ENCODE measurements around the gene PDXP.
A peak's percentile ranks its signal among the peaks of the same experiment; 100 is the strongest.

PDXP gene

GRCh38 chr22:37643225-37643847, 15.2 kb upstream of the PDXP start:
- Histone ChIP-seq H3K9me3 (ENCODE audit: severe bottlenecking) (no peaks in the 10 kb centered on the region), H3K27ac (no peak overlapping the region), H3K27me3 (ENCODE audit: insufficient read depth, low read depth, severe bottlenecking) (no peaks in the 10 kb centered on the region), H3K4me3 (ENCODE audit: low read depth, low read length) (no peak overlapping the region), H3K36me3 (peaks cover 9% of the 10 kb centered on the region)
- TF ChIP-seq CTCF (IDR thresholded peaks at IDR 0.05; ENCODE audit: low read depth, low read length): peak; percentile 87
- DNase-seq: peak; percentile 85

GRCh38 chr22:37647317-37647716, 11.2 kb upstream of the PDXP start:
- Histone ChIP-seq H3K36me3 (peaks cover 16% of the 10 kb centered on the region), H3K27ac (no peak overlapping the region), H3K4me3 (ENCODE audit: low read depth, low read length) (no peak overlapping the region), H3K9me3 (ENCODE audit: severe bottlenecking) (no peaks in the 10 kb centered on the region), H3K27me3 (ENCODE audit: insufficient read depth, low read depth, severe bottlenecking) (no peaks in the 10 kb centered on the region)
- no peak for TF ChIP-seq CTCF (IDR thresholded peaks at IDR 0.05; ENCODE audit: low read depth, low read length)
- DNase-seq: no peak

- H3K4me3 ChIP-seq (ENCODE audit: low read depth, low read length): no peak overlapping the region
- no peak for TF ChIP-seq CTCF (IDR thresholded peaks at IDR 0.05; ENCODE audit: low read depth, low read length)
- no peak for DNase-seq
- H3K36me3 ChIP-seq: peaks cover 16% of the 10 kb centered on the region
- H3K27ac ChIP-seq: no peak overlapping the region
- H3K9me3 ChIP-seq (ENCODE audit: severe bottlenecking): no peaks in the 10 kb centered on the region
- H3K27me3 ChIP-seq (ENCODE audit: insufficient read depth, low read depth, severe bottlenecking): no peaks in the 10 kb centered on the region
These were observed 10.6 kb upstream of the PDXP start for GRCh38 chr22:37647928-37648327.

GRCh38 chr22:37650463-37651136, 7.9 kb upstream of the PDXP start:
- Histone ChIP-seq H3K9me3 (ENCODE audit: severe bottlenecking) (no peaks in the 10 kb centered on the region), H3K36me3 (peaks cover 12% of the 10 kb centered on the region), H3K4me3 (ENCODE audit: low read depth, low read length) (no peak overlapping the region), H3K27ac (no peak overlapping the region), H3K27me3 (ENCODE audit: insufficient read depth, low read depth, severe bottlenecking) (no peaks in the 10 kb centered on the region)
- DNase-seq: no peak
- TF ChIP-seq CTCF (IDR thresholded peaks at IDR 0.05; ENCODE audit: low read depth, low read length): no peak

- Histone ChIP-seq H3K27me3 (ENCODE audit: insufficient read depth, low read depth, severe bottlenecking) (no peaks in the 10 kb centered on the region), H3K36me3 (peaks cover 7% of the 10 kb centered on the region), H3K4me3 (ENCODE audit: low read depth, low read length) (no peak overlapping the region), H3K27ac (no peak overlapping the region), H3K9me3 (ENCODE audit: severe bottlenecking) (no peaks in the 10 kb centered on the region)
- no peak for TF ChIP-seq CTCF (IDR thresholded peaks at IDR 0.05; ENCODE audit: low read depth, low read length)
- DNase-seq: no peak
These were observed 3.8 kb upstream of the PDXP start for GRCh38 chr22:37654563-37655251.
